Liver (tissue), 9 donors: ENCODE data around the gene DNM1L. TPM values are rescaled to one million over a fixed set of nuclear protein-coding genes. Genes with fewer than 3 reads are reported as not detected.

Source experiments
- DNase-seq: peaks from one replicate; pipeline ENCODE4 v3.0.0-alpha.2; 2017; ENCODE audit warnings: low spot score
- H3K27ac ChIP-seq, 2 donors: one replicate each; pipeline ENCODE4 v1.7.0; 2013; ENCODE audit warnings: inconsistent platforms in 2 of 2, low read length in 2 of 2, control low read depth in 1 of 2, low read depth in 1 of 2, mild to moderate bottlenecking in 1 of 2
- H3K27me3 ChIP-seq, 4 donors: one replicate each; pipeline versions ENCODE4 v1.6.1 to v1.7.0; 2013; ENCODE audit warnings: low read length in 3 of 4, inconsistent platforms in 1 of 4, mild to moderate bottlenecking in 1 of 4, moderate library complexity in 1 of 4; ENCODE audit not compliant: control insufficient read depth in 4 of 4, insufficient read depth in 4 of 4
- H3K36me3 ChIP-seq, 4 donors: one replicate each; pipeline versions ENCODE4 v1.6.1 to v1.7.0; 2013; ENCODE audit warnings: low read length in 3 of 4, mild to moderate bottlenecking in 3 of 4, low read depth in 1 of 4, moderate library complexity in 1 of 4; ENCODE audit not compliant: control insufficient read depth in 4 of 4, insufficient read depth in 3 of 4
- H3K4me1 ChIP-seq, 4 donors: one replicate each; pipeline versions ENCODE4 v1.6.1 to v1.7.0; 2013; ENCODE audit warnings: low read length in 3 of 4, mild to moderate bottlenecking in 3 of 4, moderate library complexity in 1 of 4; ENCODE audit not compliant: control insufficient read depth in 4 of 4, insufficient read depth in 4 of 4
- H3K4me3 ChIP-seq, 3 donors: one replicate each; pipeline versions ENCODE4 v1.6.1 to v1.7.0; 2013; ENCODE audit warnings: low read length in 3 of 3, control low read depth in 1 of 3, low read depth in 1 of 3, mild to moderate bottlenecking in 1 of 3
- H3K9ac ChIP-seq, 2 donors: one replicate each; pipeline ENCODE4 v1.7.0; 2013; ENCODE audit warnings: low read length in 2 of 2, mild to moderate bottlenecking in 2 of 2, moderate library complexity in 2 of 2, control low read depth in 1 of 2, low read depth in 1 of 2
- H3K9me3 ChIP-seq, 4 donors: one replicate each; pipeline versions ENCODE4 v1.6.1 to v1.7.0; 2013; ENCODE audit warnings: low read length in 3 of 4; ENCODE audit not compliant: control insufficient read depth in 4 of 4
- ATF3 ChIP-seq: IDR thresholded peaks from 2 replicates; pipeline ENCODE4 v1.6.1; 2016; ENCODE audit warnings: antibody characterized with exemption
- CTCF ChIP-seq: fragments of 150-350 bp; IDR thresholded peaks from 2 replicates; pipeline ENCODE4 v1.5.1; 2017; ENCODE audit warnings: improper control_type of control experiment, low read depth, low read length; ENCODE audit not compliant: missing input control
- EGR1 ChIP-seq, 2 donors: IDR thresholded peaks; 2 replicates each; pipeline ENCODE4 v1.6.1; 2016 to 2018; ENCODE audit warnings: antibody characterized with exemption in 2 of 2, low read depth in 2 of 2
- FOXA1 ChIP-seq: IDR thresholded peaks from 2 replicates; pipeline ENCODE4 v1.6.1; 2016; ENCODE audit warnings: antibody characterized with exemption
- GABPA ChIP-seq, 2 donors: IDR thresholded peaks in 1 of 2; conservative IDR thresholded peaks in 1 of 2; 2 replicates each; pipeline ENCODE4 v1.6.1; 2016; ENCODE audit warnings: antibody characterized with exemption in 2 of 2, mild to moderate bottlenecking in 1 of 2, moderate library complexity in 1 of 2
- HNF4G ChIP-seq: IDR thresholded peaks from 2 replicates; pipeline ENCODE4 v1.6.1; 2016; ENCODE audit warnings: antibody characterized with exemption
- JUND ChIP-seq, 2 donors: IDR thresholded peaks; 2 replicates each; pipeline ENCODE4 v1.6.1; 2016; ENCODE audit warnings: antibody characterized with exemption in 2 of 2
- MAX ChIP-seq: IDR thresholded peaks from 2 replicates; pipeline ENCODE4 v1.6.1; 2016; ENCODE audit warnings: antibody characterized with exemption
- NR2F2 ChIP-seq: IDR thresholded peaks from 2 replicates; pipeline ENCODE4 v1.6.1; 2016; ENCODE audit warnings: antibody characterized with exemption
- RAD21 ChIP-seq, 2 donors: IDR thresholded peaks; 2 replicates each; pipeline ENCODE4 v1.6.1; 2016; ENCODE audit warnings: antibody characterized with exemption in 2 of 2, mild to moderate bottlenecking in 2 of 2
- REST ChIP-seq: IDR thresholded peaks from 2 replicates; pipeline ENCODE4 v1.6.1; 2016; ENCODE audit warnings: antibody characterized with exemption, mild to moderate bottlenecking
- RXRA ChIP-seq, 2 donors: IDR thresholded peaks; 2 replicates each; pipeline ENCODE4 v1.6.1; 2017 to 2018; ENCODE audit warnings: antibody characterized with exemption in 2 of 2, mild to moderate bottlenecking in 1 of 2
- SP1 ChIP-seq: IDR thresholded peaks from 2 replicates; pipeline ENCODE4 v1.6.1; 2018; ENCODE audit warnings: antibody characterized with exemption, mild to moderate bottlenecking
- TAF1 ChIP-seq: conservative IDR thresholded peaks from 2 replicates; pipeline ENCODE4 v1.6.1; 2016; ENCODE audit warnings: antibody characterized with exemption, mild to moderate bottlenecking
- YY1 ChIP-seq: IDR thresholded peaks from 2 replicates; pipeline ENCODE4 v1.6.1; 2016; ENCODE audit warnings: antibody characterized with exemption, mild to moderate bottlenecking
- ZBTB33 ChIP-seq: IDR thresholded peaks from 2 replicates; pipeline ENCODE4 v1.6.1; 2016; ENCODE audit warnings: antibody characterized with exemption
- WGBS: extraction: QIAGEN DNeasy Blood & Tissue Kit; methylation state at CpG from one replicate; pipeline ENCODE4 v1.1.7; 2013; 5-methylcytosine and 5-hydroxymethylcytosine counted together
- polyA plus RNA-seq, 2 donors: library from polyadenylated mRNA; stranded (reverse) in 1 of 2; unstranded in 1 of 2; fragments of 200-250 nt in 1 of 2; fragments of >200 nt in 1 of 2; fragmentation: Nextera tagmentation in 1 of 2; extraction: Ambion mirVana in 1 of 2; gene quantifications; one replicate each; pipeline versions ENCODE4 v1.2.1 to v1.2.3, GENCODE V29; 2013 to 2015
- total RNA-seq, 2 donors: library from RNA; depleted of rRNA; stranded (reverse); fragments of >200 nt; gene quantifications; one replicate each; pipeline ENCODE4 v1.2.3, GENCODE V29; 2014
- donor health status: healthy.
- donor health status: healthy.
- donor health status: healthy.
- donor health status: healthy.
- donor health status: healthy.

Gene DNM1L
- total and polyA plus RNA-seq, 4 donors: 9.5 to 33.9 (median 17.1) TPM

GRCh38 chr12:32705783-32706182 is 26.7 kb downstream of the DNM1L start:
- Histone ChIP-seq H3K9ac (no peak overlapping the region), H3K27ac (no peak overlapping the region), H3K4me1 (no peaks in the 10 kb centered on the region), H3K27me3 (no peaks in the 10 kb centered on the region), H3K9me3 (no peaks in the 10 kb centered on the region), H3K36me3 (peaks cover 0 to 8% (median 2%) of the 10 kb centered on the region in 4 donors), H3K4me3 (no peak overlapping the region)
- no peak for TF ChIP-seq REST
- DNase-seq: no peak

GRCh38 chr12:32706335-32707024 is 27.4 kb downstream of the DNM1L start:
- WGBS: 97% methylated on average over 2 of the region's 2 CpGs
- no peak for DNase-seq
- no peaks in the 10 kb centered on the region for H3K9me3 ChIP-seq
- no peak overlapping the region for H3K4me3 ChIP-seq
- no peak overlapping the region for H3K9ac ChIP-seq
- H3K27ac ChIP-seq: no peak overlapping the region
- H3K4me1 ChIP-seq: no peaks in the 10 kb centered on the region
- no peaks in the 10 kb centered on the region for H3K27me3 ChIP-seq
- H3K36me3 ChIP-seq: peaks cover 1 to 15% (median 5%) of the 10 kb centered on the region in 4 donors
- TF ChIP-seq JUND (IDR thresholded peaks at IDR 0.05): no peak

GRCh38 chr12:32708926-32709325 is 29.8 kb downstream of the DNM1L start:
- no peak for DNase-seq
- Histone ChIP-seq H3K9ac (no peak overlapping the region), H3K9me3 (no peaks in the 10 kb centered on the region), H3K27me3 (no peaks in the 10 kb centered on the region), H3K4me1 (no peaks in the 10 kb centered on the region), H3K27ac (no peak overlapping the region), H3K4me3 (no peak overlapping the region), H3K36me3 (peaks cover 3 to 25% (median 8%) of the 10 kb centered on the region in 4 donors)
- TF ChIP-seq ATF3: no peak
- no peak for TF ChIP-seq YY1
- no peak for TF ChIP-seq FOXA1
- no peak for TF ChIP-seq HNF4G
- TF ChIP-seq SP1: no peak
- no peak for TF ChIP-seq MAX
- no peak for TF ChIP-seq TAF1
- no peak for TF ChIP-seq CTCF
- no peak for TF ChIP-seq RXRA (IDR thresholded peaks at IDR 0.05)
- TF ChIP-seq EGR1 (IDR thresholded peaks at IDR 0.05; ENCODE audit: low read depth in 2 of 2): no peak
- no peak for TF ChIP-seq ZBTB33
- no peak for TF ChIP-seq JUND (IDR thresholded peaks at IDR 0.05)
- TF ChIP-seq GABPA (IDR thresholded peaks at IDR 0.05 in 1 of 2, conservative IDR thresholded peaks at IDR 0.05 in 1 of 2): no peak
- no peak for TF ChIP-seq RAD21 (IDR thresholded peaks at IDR 0.05)
- no peak for TF ChIP-seq NR2F2
- 97% methylated on average over 2 of the region's 2 CpGs for WGBS
